ENCODE results near the gene PIK3R5. TPM values are rescaled to one million over a fixed set of nuclear protein-coding genes. Genes with fewer than 3 reads are reported as not detected.

Gene PIK3R5
- total RNA-seq, 1 experiment from 2014 or later = 5.9 TPM

DNA sequence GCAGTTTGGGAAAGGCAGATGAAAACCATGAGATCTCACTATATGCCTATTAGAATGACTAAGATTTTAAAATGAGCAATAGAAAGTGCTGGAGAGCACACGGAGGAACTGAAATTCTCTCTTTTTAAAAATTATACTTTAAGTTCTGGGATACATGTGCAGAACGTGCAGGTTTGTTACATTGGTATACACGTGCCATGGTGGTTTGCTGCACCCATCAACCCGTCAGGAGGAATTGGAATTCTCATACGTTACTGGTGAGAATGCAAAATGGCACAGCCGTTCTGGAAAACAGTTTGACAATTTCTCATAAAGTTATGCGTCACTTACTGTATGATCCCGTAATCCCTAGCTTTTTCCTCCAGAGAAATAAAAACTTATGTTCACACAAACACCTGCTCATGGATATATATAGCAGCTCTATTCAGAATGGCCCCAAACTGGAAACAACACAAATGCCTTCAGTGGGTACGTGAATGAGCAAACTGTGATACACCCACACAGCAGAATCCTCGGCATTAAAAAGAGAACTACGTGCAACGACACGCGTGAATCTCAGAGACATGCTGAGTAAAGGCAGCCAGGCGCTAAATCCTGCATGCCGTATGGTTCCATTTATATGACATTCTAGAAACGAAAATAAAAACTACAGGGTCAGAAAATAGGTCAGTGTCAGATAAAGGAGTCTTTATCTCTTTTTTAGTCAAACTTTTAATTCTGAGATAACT is 109.9 kb downstream of the PIK3R5 start:
- ChIA-PET POLR2A (no interaction called here), CTCF (interaction anchor here (1.4 kb wide), 1 partner anchor 23 kb away, joined by 6 read pairs; no protein-coding TSS in a partner anchor)
- no peak for TF ChIP-seq ZNF121 (CRISPR knock-in tag; IDR thresholded peaks at IDR 0.05)
- TF ChIP-seq, protein P1, sequence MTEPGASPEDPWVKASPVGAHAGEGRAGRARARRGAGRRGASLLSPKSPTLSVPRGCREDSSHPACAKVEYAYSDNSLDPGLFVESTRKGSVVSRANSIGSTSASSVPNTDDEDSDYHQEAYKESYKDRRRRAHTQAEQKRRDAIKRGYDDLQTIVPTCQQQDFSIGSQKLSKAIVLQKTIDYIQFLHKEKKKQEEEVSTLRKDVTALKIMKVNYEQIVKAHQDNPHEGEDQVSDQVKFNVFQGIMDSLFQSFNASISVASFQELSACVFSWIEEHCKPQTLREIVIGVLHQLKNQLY (CRISPR knock-in tag; IDR thresholded peaks at IDR 0.05) = no peak
- TF ChIP-seq, protein P2, sequence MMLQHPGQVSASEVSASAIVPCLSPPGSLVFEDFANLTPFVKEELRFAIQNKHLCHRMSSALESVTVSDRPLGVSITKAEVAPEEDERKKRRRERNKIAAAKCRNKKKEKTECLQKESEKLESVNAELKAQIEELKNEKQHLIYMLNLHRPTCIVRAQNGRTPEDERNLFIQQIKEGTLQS (CRISPR knock-in tag; conservative IDR thresholded peaks at IDR 0.05) = no peak
- TF ChIP-seq ESRRA (CRISPR knock-in tag; IDR thresholded peaks at IDR 0.05; ENCODE audit: borderline replicate concordance) = no peak
- no peak for TF ChIP-seq JAZF1 (CRISPR knock-in tag; IDR thresholded peaks at IDR 0.05)
- no peak for TF ChIP-seq ZNF232 (CRISPR knock-in tag; IDR thresholded peaks at IDR 0.05)
- TF ChIP-seq PRRX2 (CRISPR knock-in tag; IDR thresholded peaks at IDR 0.05) = no peak
- TF ChIP-seq ZNF138 (CRISPR knock-in tag; conservative IDR thresholded peaks at IDR 0.05) = no peak
- TF ChIP-seq ZNF317 (CRISPR knock-in tag; IDR thresholded peaks at IDR 0.05; ENCODE audit: borderline replicate concordance, low read depth) = no peak
- no peak for TF ChIP-seq NFYB (CRISPR knock-in tag; conservative IDR thresholded peaks at IDR 0.05; ENCODE audit: low read depth)
- TF ChIP-seq, protein P3, sequence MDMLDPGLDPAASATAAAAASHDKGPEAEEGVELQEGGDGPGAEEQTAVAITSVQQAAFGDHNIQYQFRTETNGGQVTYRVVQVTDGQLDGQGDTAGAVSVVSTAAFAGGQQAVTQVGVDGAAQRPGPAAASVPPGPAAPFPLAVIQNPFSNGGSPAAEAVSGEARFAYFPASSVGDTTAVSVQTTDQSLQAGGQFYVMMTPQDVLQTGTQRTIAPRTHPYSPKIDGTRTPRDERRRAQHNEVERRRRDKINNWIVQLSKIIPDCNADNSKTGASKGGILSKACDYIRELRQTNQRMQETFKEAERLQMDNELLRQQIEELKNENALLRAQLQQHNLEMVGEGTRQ (CRISPR knock-in tag; IDR thresholded peaks at IDR 0.05) = no peak
- TF ChIP-seq ZNF396 (CRISPR knock-in tag; IDR thresholded peaks at IDR 0.05; ENCODE audit: borderline replicate concordance) = no peak
- no peak for TF ChIP-seq JUN (CRISPR knock-in tag; IDR thresholded peaks at IDR 0.05)
- TF ChIP-seq, protein P4, sequence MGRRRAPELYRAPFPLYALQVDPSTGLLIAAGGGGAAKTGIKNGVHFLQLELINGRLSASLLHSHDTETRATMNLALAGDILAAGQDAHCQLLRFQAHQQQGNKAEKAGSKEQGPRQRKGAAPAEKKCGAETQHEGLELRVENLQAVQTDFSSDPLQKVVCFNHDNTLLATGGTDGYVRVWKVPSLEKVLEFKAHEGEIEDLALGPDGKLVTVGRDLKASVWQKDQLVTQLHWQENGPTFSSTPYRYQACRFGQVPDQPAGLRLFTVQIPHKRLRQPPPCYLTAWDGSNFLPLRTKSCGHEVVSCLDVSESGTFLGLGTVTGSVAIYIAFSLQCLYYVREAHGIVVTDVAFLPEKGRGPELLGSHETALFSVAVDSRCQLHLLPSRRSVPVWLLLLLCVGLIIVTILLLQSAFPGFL (CRISPR knock-in tag; IDR thresholded peaks at IDR 0.05; ENCODE audit: borderline replicate concordance) = no peak
- TF ChIP-seq ZNF219 (CRISPR knock-in tag; IDR thresholded peaks at IDR 0.05; ENCODE audit: borderline replicate concordance) = no peak
- TF ChIP-seq, protein P5, sequence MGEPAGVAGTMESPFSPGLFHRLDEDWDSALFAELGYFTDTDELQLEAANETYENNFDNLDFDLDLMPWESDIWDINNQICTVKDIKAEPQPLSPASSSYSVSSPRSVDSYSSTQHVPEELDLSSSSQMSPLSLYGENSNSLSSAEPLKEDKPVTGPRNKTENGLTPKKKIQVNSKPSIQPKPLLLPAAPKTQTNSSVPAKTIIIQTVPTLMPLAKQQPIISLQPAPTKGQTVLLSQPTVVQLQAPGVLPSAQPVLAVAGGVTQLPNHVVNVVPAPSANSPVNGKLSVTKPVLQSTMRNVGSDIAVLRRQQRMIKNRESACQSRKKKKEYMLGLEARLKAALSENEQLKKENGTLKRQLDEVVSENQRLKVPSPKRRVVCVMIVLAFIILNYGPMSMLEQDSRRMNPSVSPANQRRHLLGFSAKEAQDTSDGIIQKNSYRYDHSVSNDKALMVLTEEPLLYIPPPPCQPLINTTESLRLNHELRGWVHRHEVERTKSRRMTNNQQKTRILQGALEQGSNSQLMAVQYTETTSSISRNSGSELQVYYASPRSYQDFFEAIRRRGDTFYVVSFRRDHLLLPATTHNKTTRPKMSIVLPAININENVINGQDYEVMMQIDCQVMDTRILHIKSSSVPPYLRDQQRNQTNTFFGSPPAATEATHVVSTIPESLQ (CRISPR knock-in tag; IDR thresholded peaks at IDR 0.05) = no peak
- no peak for TF ChIP-seq GRHL2 (CRISPR knock-in tag; IDR thresholded peaks at IDR 0.05; ENCODE audit: insufficient replicate concordance, severe bottlenecking)
- no peak for TF ChIP-seq ETV6 (CRISPR knock-in tag; IDR thresholded peaks at IDR 0.05)
- no peak for TF ChIP-seq SOX15 (CRISPR knock-in tag; IDR thresholded peaks at IDR 0.05)
- no peak overlapping the region for H3K27ac Mint-ChIP-seq
- H3K27me3 Mint-ChIP-seq (ENCODE audit: low read depth) = no peaks in the 10 kb centered on the region; the same call in 1 of the 2 replicates
- DNase-seq (ENCODE audit: low spot score) (no peak), ATAC-seq (no peak)
- no peaks in the 10 kb centered on the region for H3K36me3 Mint-ChIP-seq
- peaks cover 6% of the 10 kb centered on the region for H3K9me3 Mint-ChIP-seq
- peaks cover 41% of the 10 kb centered on the region for H3K4me1 Mint-ChIP-seq
- H3K4me3 Mint-ChIP-seq = no peak overlapping the region

DNA sequence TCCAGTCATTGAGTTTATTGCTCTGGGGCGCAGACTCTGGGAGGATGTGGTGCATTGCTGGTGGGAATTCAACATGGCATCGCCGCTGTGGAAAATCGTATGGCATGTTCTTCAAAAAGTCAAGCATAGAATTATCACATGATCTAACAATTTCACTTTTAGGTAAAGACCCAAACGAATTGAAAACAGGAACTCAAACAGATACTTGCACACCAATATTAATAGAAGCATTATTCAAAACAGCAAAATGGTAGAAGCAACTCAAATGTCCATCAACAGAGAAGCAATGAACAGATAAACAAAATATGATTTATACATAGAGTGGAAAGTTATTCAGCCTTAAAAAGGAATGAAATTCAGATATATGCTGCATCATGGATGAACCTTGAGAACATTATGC is 113.9 kb downstream of the PIK3R5 start:
- H3K4me1 Mint-ChIP-seq = peaks cover 16% of the 10 kb centered on the region
- H3K9me3 Mint-ChIP-seq = peaks cover 6% of the 10 kb centered on the region
- ChIA-PET POLR2A (no interaction called here), CTCF (interaction anchor here (1.3 kb wide), 1 partner anchor 21 kb away, joined by 4 read pairs; no protein-coding TSS in a partner anchor)
- no peak overlapping the region for H3K27ac Mint-ChIP-seq
- ATAC-seq (no peak), DNase-seq (ENCODE audit: low spot score) (no peak)
- H3K36me3 Mint-ChIP-seq = no peaks in the 10 kb centered on the region
- H3K4me3 Mint-ChIP-seq = no peak overlapping the region
- H3K27me3 Mint-ChIP-seq (ENCODE audit: low read depth) = no peaks in the 10 kb centered on the region
- TF ChIP-seq ZNF423 (CRISPR knock-in tag; IDR thresholded peaks at IDR 0.05) = no peak
- TF ChIP-seq, protein P6, sequence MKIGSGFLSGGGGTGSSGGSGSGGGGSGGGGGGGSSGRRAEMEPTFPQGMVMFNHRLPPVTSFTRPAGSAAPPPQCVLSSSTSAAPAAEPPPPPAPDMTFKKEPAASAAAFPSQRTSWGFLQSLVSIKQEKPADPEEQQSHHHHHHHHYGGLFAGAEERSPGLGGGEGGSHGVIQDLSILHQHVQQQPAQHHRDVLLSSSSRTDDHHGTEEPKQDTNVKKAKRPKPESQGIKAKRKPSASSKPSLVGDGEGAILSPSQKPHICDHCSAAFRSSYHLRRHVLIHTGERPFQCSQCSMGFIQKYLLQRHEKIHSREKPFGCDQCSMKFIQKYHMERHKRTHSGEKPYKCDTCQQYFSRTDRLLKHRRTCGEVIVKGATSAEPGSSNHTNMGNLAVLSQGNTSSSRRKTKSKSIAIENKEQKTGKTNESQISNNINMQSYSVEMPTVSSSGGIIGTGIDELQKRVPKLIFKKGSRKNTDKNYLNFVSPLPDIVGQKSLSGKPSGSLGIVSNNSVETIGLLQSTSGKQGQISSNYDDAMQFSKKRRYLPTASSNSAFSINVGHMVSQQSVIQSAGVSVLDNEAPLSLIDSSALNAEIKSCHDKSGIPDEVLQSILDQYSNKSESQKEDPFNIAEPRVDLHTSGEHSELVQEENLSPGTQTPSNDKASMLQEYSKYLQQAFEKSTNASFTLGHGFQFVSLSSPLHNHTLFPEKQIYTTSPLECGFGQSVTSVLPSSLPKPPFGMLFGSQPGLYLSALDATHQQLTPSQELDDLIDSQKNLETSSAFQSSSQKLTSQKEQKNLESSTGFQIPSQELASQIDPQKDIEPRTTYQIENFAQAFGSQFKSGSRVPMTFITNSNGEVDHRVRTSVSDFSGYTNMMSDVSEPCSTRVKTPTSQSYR (CRISPR knock-in tag; IDR thresholded peaks at IDR 0.05) = no peak
- TF ChIP-seq, protein P7, sequence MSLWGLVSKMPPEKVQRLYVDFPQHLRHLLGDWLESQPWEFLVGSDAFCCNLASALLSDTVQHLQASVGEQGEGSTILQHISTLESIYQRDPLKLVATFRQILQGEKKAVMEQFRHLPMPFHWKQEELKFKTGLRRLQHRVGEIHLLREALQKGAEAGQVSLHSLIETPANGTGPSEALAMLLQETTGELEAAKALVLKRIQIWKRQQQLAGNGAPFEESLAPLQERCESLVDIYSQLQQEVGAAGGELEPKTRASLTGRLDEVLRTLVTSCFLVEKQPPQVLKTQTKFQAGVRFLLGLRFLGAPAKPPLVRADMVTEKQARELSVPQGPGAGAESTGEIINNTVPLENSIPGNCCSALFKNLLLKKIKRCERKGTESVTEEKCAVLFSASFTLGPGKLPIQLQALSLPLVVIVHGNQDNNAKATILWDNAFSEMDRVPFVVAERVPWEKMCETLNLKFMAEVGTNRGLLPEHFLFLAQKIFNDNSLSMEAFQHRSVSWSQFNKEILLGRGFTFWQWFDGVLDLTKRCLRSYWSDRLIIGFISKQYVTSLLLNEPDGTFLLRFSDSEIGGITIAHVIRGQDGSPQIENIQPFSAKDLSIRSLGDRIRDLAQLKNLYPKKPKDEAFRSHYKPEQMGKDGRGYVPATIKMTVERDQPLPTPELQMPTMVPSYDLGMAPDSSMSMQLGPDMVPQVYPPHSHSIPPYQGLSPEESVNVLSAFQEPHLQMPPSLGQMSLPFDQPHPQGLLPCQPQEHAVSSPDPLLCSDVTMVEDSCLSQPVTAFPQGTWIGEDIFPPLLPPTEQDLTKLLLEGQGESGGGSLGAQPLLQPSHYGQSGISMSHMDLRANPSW (CRISPR knock-in tag; conservative IDR thresholded peaks at IDR 0.05; ENCODE audit: low read depth) = no peak
- TF ChIP-seq GRHL2 (CRISPR knock-in tag; IDR thresholded peaks at IDR 0.05; ENCODE audit: insufficient replicate concordance, severe bottlenecking) = no peak
- TF ChIP-seq, protein P3 (CRISPR knock-in tag; IDR thresholded peaks at IDR 0.05) = no peak
- no peak for TF ChIP-seq NR3C1 (CRISPR knock-in tag; conservative IDR thresholded peaks at IDR 0.05; ENCODE audit: low read depth)

Measured in WTC11 (cell line).